Liver (tissue), 4 donors: Measurements from ENCODE around the gene WASF1. TPM values are rescaled to one million over a fixed set of nuclear protein-coding genes. Genes with fewer than 3 reads are reported as not detected.

Experiments used
- polyA plus RNA-seq, 2 donors: library from polyadenylated mRNA; stranded (reverse) in 1 of 2; unstranded in 1 of 2; fragments of 200-250 nt in 1 of 2; fragments of >200 nt in 1 of 2; fragmentation: Nextera tagmentation in 1 of 2; extraction: Ambion mirVana in 1 of 2; gene quantifications; one replicate each; pipeline versions ENCODE4 v1.2.1 to v1.2.3, GENCODE V29; 2013 to 2015
- total RNA-seq, 2 donors: library from RNA; depleted of rRNA; stranded (reverse); fragments of >200 nt; gene quantifications; one replicate each; pipeline ENCODE4 v1.2.3, GENCODE V29; 2014
- donor health status: healthy.
- donor health status: healthy.
- donor health status: healthy.

The WASF1 gene
- total and polyA plus RNA-seq, 4 donors, result 3.2 to 5.5 (median 3.4) TPM

Other genes with a start within 250 kb of the WASF1 start
- gene GPR6, start 201.4 kb downstream of the WASF1 start, total RNA-seq, result not detected
- not detected for gene GPR6, start 201.4 kb downstream of the WASF1 start, polyA plus RNA-seq
- gene CDC40, start 757 bp upstream of the WASF1 start, total RNA-seq, result 10 to 100 TPM; 13.2 to 13.4 TPM
- gene CDC40, start 757 bp upstream of the WASF1 start, polyA plus RNA-seq, result 10 to 100 TPM in 1 of 2 donors, 1 to 10 TPM in 1; 6.7 to 19.8 TPM
- gene METTL24, start 178.7 kb upstream of the WASF1 start, total RNA-seq, result 1 to 10 TPM; 1.6 to 2.0 TPM
- gene METTL24, start 178.7 kb upstream of the WASF1 start, polyA plus RNA-seq, result under 1 TPM; 0.14 to 0.23 TPM
- gene DDO, start 235.9 kb upstream of the WASF1 start, total RNA-seq, result 10 to 100 TPM in 1 of 2 donors, 1 to 10 TPM in 1; 4.9 to 11.1 TPM
- 1 to 10 TPM; 6.4 to 7.7 TPM for gene DDO, start 235.9 kb upstream of the WASF1 start, polyA plus RNA-seq